ENCODE measurements around the gene WDPCP.

DNA sequence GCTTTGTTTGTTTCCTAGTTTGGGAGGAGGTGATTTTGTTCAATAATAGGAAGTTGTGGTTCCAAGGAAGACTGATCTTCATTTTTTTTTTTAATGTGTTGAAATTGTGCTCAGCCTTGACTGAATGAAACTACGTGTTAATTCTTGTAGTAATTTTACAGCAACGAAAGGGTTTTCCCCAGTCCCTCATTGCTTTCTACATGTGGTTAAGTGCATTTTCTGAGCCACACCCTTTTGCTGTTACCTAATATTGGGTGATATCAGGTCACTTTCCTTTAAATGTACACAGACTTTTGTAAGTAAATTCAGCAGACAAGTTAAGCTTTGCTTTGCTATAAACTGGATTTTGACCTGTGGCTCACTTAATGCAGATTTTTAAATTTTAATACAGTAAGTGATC lies 464.1 kb downstream of the WDPCP start:
- TF ChIP-seq, protein P1, sequence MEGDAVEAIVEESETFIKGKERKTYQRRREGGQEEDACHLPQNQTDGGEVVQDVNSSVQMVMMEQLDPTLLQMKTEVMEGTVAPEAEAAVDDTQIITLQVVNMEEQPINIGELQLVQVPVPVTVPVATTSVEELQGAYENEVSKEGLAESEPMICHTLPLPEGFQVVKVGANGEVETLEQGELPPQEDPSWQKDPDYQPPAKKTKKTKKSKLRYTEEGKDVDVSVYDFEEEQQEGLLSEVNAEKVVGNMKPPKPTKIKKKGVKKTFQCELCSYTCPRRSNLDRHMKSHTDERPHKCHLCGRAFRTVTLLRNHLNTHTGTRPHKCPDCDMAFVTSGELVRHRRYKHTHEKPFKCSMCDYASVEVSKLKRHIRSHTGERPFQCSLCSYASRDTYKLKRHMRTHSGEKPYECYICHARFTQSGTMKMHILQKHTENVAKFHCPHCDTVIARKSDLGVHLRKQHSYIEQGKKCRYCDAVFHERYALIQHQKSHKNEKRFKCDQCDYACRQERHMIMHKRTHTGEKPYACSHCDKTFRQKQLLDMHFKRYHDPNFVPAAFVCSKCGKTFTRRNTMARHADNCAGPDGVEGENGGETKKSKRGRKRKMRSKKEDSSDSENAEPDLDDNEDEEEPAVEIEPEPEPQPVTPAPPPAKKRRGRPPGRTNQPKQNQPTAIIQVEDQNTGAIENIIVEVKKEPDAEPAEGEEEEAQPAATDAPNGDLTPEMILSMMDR (conservative IDR thresholded peaks at IDR 0.05): no peak
- TF ChIP-seq ZFX (IDR thresholded peaks at IDR 0.05): no peak
